Stimulated activated CD4-positive, alpha-beta T cell treated with anti-CD3 and anti-CD28 coated beads, Interleukin-15, amount 100 ng/mL, for 1 hour (primary cell): ENCODE data around the gene FCGR3A.
"Not testable (repeated sequence)": the region's sequence is repeated elsewhere in the genome, so short reads cannot be mapped to it uniquely, and the experiment has no call there.

Source experiments
- DNase-seq, 2 donors: peaks; one replicate each; pipeline ENCODE4 v3.0.0-alpha.2; 2020; ENCODE audit warnings: low read depth in 1 of 2, low spot score in 1 of 2

The FCGR3A gene

DNA sequence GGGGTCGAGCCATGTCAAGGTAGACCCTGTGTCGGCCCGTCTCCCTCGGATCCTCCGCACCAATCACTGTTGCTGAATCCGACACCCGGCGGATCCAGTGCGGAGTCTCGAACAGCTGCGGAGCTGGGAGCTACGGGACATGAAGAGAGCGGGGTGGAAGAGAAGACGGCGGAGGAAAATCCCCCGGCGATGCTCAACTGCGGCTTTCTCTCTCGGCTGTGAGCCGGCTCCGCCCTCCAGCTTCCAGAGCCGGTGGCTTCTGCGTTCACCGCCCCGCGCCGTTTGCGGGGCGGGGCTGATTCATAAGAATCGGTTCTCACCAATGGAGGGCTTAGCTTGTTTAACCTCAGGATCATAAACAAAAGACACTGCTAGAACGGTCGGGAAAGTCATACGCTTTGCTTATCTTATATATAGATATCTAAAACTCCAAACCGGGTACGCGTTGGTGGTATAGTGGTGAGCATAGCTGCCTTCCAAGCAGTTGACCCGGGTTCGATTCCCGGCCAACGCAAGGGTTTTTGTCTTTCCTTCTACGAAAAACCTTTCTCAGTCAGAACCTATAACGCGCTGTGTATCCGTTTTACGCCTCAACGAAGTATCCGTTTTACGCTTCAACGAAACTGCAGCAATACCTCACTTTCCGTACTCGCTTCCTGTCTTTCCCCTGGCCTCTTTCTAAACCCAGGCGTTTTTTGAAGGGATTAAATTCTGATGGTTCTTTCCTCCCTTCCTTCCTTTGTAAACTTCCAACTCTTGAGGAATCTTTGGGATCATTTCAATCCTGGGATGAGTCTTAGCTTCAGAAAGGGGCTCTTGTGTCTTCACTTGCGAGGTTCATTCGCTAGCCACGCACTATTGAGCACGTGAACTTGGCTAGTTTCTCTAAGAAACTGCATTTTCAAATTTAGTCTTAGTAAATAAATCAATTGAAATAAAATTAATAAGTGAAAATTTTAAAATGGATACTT, 18.7 kb downstream of the FCGR3A start:
- DNase-seq = peak; percentile 81 to 93

GRCh38 chr1:161530158-161530557, 19.5 kb downstream of the FCGR3A start:
- peak; percentile 25 to 56 for DNase-seq

GRCh38 chr1:161529463-161530104, 20.0 kb downstream of the FCGR3A start:
- DNase-seq = not testable (repeated sequence)

GRCh38 chr1:161528550-161528949, 21.1 kb downstream of the FCGR3A start:
- not testable (repeated sequence) for DNase-seq

DNA sequence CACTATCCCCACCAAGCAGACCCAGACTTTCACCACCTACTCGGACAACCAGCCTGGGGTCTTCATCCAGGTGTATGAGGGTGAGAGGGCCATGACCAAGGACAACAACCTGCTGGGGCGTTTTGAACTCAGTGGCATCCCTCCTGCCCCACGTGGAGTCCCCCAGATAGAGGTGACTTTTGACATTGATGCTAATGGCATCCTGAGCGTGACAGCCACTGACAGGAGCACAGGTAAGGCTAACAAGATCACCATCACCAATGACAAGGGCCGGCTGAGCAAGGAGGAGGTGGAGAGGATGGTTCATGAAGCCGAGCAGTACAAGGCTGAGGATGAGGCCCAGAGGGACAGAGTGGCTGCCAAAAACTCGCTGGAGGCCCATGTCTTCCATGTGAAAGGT, 23.7 kb downstream of the FCGR3A start:
- DNase-seq = not testable (repeated sequence)

DNA sequence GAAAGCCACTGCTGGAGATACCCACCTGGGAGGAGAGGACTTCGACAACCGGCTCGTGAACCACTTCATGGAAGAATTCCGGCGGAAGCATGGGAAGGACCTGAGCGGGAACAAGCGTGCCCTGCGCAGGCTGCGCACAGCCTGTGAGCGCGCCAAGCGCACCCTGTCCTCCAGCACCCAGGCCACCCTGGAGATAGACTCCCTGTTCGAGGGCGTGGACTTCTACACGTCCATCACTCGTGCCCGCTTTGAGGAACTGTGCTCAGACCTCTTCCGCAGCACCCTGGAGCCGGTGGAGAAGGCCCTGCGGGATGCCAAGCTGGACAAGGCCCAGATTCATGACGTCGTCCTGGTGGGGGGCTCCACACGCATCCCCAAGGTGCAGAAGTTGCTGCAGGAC, 24.3 kb downstream of the FCGR3A start:
- not testable (repeated sequence) for DNase-seq

DNA sequence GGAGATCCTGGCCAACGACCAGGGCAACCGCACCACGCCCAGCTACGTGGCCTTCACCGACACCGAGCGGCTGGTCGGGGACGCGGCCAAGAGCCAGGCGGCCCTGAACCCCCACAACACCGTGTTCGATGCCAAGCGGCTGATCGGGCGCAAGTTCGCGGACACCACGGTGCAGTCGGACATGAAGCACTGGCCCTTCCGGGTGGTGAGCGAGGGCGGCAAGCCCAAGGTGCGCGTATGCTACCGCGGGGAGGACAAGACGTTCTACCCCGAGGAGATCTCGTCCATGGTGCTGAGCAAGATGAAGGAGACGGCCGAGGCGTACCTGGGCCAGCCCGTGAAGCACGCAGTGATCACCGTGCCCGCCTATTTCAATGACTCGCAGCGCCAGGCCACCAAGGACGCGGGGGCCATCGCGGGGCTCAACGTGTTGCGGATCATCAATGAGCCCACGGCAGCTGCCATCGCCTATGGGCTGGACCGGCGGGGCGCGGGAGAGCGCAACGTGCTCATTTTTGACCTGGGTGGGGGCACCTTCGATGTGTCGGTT, 24.8 kb downstream of the FCGR3A start:
- not testable (repeated sequence) for DNase-seq

- DNase-seq = peak; percentile 53 to 64
Measured at GRCh38 chr1:161523817-161524741, 25.5 kb downstream of the FCGR3A start, which contains the start of gene HSPA6. Gene HSPA6, plus strand, starts transcription at chr1:161524540. Its CDS starts 119 bp downstream, at chr1:161524659.

DNA sequence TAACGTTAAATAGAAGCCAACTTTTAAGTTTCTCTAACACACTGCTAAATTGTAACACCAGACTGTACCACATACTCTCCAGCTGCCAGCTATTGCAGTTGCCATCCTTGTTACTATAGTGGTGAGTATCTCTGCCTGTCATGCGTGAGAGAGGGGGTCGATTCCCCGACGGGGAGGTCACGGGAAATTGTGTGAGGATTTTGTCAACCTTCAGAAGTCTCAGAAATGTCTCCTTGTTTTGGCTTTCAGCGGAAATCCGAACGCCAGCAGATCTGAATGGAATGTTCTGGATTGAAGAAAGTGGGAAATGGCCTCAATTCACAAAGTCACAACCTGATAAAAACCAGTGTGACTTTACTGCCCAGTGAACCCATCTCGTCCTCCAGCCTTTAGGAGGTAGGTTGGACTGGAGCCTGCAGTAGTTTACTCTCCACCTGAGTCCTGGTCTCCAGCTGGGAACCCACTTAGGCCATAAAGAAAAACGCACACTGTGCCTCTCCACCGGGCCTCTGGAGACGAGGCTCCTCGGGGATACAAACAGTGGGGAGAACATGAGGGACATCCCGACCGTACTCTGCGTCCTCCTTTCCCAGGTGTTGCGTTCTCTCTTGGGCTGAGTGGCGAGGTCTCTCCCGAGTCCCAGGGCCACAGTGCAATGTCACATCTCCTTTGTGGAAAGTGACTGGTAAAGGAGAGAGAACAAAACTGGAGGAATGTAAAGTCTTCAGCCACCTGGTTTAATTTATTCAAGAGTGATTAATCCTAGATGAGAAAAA, 26.4 kb downstream of the FCGR3A start:
- not testable (repeated sequence) for DNase-seq

DNA sequence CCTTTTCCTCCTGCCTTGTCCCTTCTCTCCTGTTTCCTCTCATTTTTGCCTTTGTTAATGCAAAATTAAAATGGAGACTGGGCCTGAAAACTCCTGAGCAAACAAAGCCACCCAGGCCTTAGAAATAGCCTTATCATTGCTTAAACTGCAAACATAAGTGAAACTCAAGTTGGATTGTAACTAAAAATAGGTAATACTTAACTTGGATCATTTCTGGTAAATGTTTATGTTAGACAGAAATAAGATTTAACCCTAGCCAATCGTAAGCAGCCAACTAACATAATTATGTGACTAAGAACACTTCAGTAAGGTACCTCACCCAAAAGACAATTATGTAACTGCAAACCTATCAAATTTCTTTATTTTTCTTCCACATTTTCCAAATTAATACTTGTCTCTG, 35.7 kb downstream of the FCGR3A start:
- DNase-seq = not testable (repeated sequence)

DNA sequence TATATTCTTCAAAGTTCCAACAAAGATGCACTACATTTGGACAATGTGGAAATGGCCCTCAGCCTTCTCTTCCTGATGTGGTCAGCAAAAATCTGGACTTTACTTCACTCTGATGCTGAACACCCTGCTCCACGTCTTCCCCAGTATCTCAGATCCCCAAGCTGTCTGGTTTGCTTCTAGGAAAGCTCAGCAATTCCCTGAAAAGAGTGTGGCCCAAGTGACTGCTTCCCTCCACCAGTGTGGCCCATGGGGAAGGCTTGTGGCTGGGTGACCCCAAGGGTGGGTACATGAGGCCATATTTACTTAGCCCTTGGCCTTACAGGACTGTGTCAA, 36.2 kb downstream of the FCGR3A start:
- not testable (repeated sequence) for DNase-seq

GRCh38 chr1:161512636-161513447, 36.8 kb downstream of the FCGR3A start:
- not testable (repeated sequence) for DNase-seq

- DNase-seq = no peak
Measured at GRCh38 chr1:161511756-161512060, 37.9 kb downstream of the FCGR3A start.

- DNase-seq = no peak
Measured at GRCh38 chr1:161511018-161511755, 38.4 kb downstream of the FCGR3A start.

GRCh38 chr1:161510477-161510876, 39.1 kb downstream of the FCGR3A start:
- no peak for DNase-seq

- DNase-seq = no peak
Measured at GRCh38 chr1:161506336-161507223, 43.0 kb downstream of the FCGR3A start.

DNA sequence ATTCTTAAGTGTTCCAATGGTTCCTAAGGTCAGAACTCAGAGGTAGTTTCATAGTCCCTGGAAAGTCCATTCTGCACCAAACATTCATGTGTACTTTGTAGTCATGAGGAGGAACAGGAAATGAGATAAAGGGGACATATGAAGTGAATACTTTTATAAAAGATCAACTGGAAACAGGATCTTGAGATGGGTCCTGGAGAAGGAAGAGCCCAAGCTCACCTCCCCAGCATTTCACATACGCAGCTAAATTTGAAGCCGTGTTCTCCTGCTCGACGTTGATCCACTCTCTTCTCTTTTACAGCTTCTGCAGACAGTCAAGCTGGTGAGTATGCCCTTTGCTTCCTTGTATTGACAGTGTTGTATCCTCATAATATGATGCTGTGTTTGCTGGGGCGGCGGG, 43.9 kb downstream of the FCGR3A start:
- no peak for DNase-seq

DNA sequence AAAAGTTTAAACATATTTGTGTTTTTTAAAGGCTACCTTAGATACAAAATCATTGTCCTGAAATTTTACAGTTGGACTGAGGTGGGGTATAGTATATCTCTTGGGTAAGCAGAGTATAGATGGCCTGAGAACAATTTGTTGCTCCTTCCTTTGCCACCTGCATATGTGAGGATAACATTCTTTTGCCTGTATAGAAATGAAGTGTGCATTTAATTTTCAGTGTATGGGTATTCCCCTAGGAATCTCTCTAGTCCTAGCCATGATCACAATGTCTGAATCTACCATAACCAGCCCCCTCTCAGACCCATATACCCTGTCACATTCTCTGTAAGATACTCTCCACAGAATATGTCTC, 46.2 kb downstream of the FCGR3A start:
- DNase-seq = no peak
